Uterus (tissue), 2 donors: ENCODE results near the gene GPBAR1.

Experiments
- CTCF ChIP-seq, 4 experiments: fragments of 200-600 bp in 2 of 4; fragments of 450-650 bp in 2 of 4; sonication (generic) in 2 of 4; IDR thresholded peaks; one replicate each; pipeline ENCODE4 v1.5.1; 2016 to 2019; ENCODE audit warnings: antibody characterized with exemption in 4 of 4, mild to moderate bottlenecking in 2 of 4, moderate library complexity in 1 of 4
- POLR2A ChIP-seq, 2 donors: fragments of 450-650 bp; IDR thresholded peaks; one replicate each; pipeline ENCODE4 v1.6.1; 2016; ENCODE audit warnings: antibody characterized with exemption in 2 of 2, mild to moderate bottlenecking in 1 of 2, moderate library complexity in 1 of 2

- no peak for TF ChIP-seq CTCF (IDR thresholded peaks at IDR 0.05)
- TF ChIP-seq POLR2A (IDR thresholded peaks at IDR 0.05) = no peak
Measured at GRCh38 chr2:218307415-218308090, 46.7 kb downstream of the GPBAR1 start.
